ENCODE results near the gene ADGB. TPM values are rescaled to one million over a fixed set of nuclear protein-coding genes. Genes with fewer than 3 reads are reported as not detected.

The ADGB gene
- total and polyA plus RNA-seq, 4 experiments from 2014 or later: not detected

DNA sequence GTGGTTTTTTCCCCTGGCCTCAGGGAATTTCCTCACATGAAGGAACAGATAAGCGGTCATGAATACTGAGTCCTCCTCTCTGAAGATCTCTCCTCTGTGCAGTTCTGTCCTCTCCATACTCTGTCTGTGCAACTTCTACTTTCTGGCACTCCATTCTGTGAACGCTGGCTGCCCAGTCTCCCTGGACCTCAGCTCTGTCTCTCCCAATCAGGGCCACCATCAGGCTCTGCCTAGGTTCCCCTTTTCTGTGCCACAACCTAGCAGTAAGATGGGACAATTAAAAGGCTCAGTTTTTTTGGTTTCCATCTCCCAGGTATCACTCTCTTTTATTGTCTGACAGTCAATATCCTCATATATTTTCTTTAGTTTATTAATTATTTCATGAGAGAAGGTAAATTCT, 4.8 kb upstream of the ADGB start:
- intact Hi-C loops (cut with micrococcal nuclease): no loop called here
- ChIA-PET POLR2A (ENCODE audit: partially characterized antibody) (no interaction called here), CTCF (ENCODE audit: partially characterized antibody) (no interaction called here)
- no peak overlapping the region for H3K27ac Mint-ChIP-seq
- no peak for DNase-seq
- H3K4me1 Mint-ChIP-seq: peaks cover 0 to 2% (median 2%) of the 10 kb centered on the region in 4 donors
- no peaks in the 10 kb centered on the region for H3K9me3 ChIP-seq (ENCODE audit: control insufficient read depth in 1 of 2, low read length in 2 of 2)
- H3K4me3 ChIP-seq (ENCODE audit: low read length in 2 of 2): no peak overlapping the region
- H3K4me1 ChIP-seq (ENCODE audit: insufficient read depth, low read length): no peaks in the 10 kb centered on the region
- H3K4me3 Mint-ChIP-seq: no peak overlapping the region
- no peak overlapping the region for H3K27ac ChIP-seq (ENCODE audit: low read depth, low read length)
- no peaks in the 10 kb centered on the region for H3K36me3 ChIP-seq (ENCODE audit: insufficient read depth, low read length)
- no peaks in the 10 kb centered on the region for H3K36me3 Mint-ChIP-seq
- peaks cover 2 to 5% of the 10 kb centered on the region in 2 donors for H3K27me3 Mint-ChIP-seq
- no peaks in the 10 kb centered on the region for H3K9me3 Mint-ChIP-seq
- H3K27me3 ChIP-seq (ENCODE audit: insufficient read depth, low read length): no peaks in the 10 kb centered on the region

DNA sequence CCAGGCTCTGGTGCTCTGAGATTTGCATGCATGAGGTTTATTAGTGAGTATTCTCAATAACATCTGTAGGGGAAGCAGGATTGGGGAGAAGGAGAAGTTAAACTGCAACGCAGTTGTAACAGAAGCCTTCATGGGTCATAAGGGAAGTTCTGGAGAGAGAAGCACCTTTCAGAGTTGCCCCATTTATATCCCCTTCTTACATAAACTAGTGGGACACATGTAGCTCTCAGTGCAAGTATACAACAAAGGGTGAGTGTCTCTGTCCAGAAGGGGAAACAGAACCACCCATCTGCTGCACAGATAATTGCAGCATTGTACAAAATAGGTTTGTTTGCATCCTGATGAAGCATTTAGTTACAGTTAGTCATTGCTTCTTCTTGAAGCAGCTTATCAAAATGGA, 4.3 kb upstream of the ADGB start:
- intact Hi-C loops (cut with micrococcal nuclease): no loop called here
- DNase-seq: no peak
- POLR2A ChIA-PET (ENCODE audit: partially characterized antibody): no interaction called here
- no peaks in the 10 kb centered on the region for H3K36me3 Mint-ChIP-seq
- H3K4me1 Mint-ChIP-seq: peaks cover under 1 to 6% (median 3%) of the 10 kb centered on the region in 4 donors
- no peaks in the 10 kb centered on the region for H3K27me3 ChIP-seq (ENCODE audit: insufficient read depth, low read length)
- no peak overlapping the region for H3K4me3 ChIP-seq (ENCODE audit: low read length in 2 of 2)
- H3K27ac ChIP-seq (ENCODE audit: low read depth, low read length): no peak overlapping the region
- H3K9me3 ChIP-seq (ENCODE audit: control insufficient read depth in 1 of 2, low read length in 2 of 2): no peaks in the 10 kb centered on the region
- H3K27ac Mint-ChIP-seq: no peak overlapping the region
- no peaks in the 10 kb centered on the region for H3K9me3 Mint-ChIP-seq
- H3K27me3 Mint-ChIP-seq: peaks cover 4 to 8% of the 10 kb centered on the region in 2 donors
- H3K4me1 ChIP-seq (ENCODE audit: insufficient read depth, low read length): no peaks in the 10 kb centered on the region
- CTCF ChIA-PET (ENCODE audit: partially characterized antibody): no interaction called here
- no peak overlapping the region for H3K4me3 Mint-ChIP-seq
- H3K36me3 ChIP-seq (ENCODE audit: insufficient read depth, low read length): no peaks in the 10 kb centered on the region

DNA sequence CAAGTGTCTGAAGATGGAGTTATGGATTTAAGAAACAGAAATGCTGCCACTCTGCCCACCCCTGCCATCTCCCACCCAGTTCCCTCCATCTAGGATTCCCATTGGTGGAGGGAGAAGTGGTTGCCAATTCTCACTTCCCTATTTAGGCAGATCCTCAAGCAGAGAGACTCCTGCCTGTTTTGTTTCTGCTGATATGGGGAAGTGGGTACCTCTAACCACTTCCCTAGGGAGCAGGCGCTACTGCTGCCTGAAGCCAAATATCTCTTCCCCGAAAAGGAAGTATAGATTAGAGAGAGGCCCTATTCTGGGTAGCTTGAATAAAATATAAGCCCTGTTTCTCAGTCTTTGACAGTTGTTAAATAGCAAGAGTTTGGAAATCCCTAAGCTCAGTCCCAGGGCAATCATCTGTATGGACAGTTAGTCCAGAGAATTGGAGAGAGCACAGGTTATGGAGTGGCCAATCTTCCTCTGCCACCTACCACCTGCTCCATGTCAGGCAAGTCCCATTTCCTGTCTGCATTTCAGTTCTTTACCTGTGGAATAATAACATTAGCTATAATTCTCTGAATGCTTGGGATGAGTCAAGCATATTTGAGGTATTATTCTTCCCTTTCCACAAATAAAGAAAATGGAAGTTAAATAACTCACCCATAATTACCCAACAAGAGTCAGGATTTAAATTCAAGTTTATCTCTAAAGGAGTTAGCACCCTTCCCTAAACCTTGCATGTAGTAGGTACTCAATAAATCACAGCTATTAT, 2.6 kb upstream of the ADGB start:
- Mint-ChIP-seq H3K4me1 (peaks cover 2 to 6% (median 5%) of the 10 kb centered on the region in 4 donors), H3K27me3 (peaks cover 6 to 8% of the 10 kb centered on the region in 2 donors), H3K4me3 (no peak overlapping the region), H3K36me3 (no peaks in the 10 kb centered on the region), H3K27ac (no peak overlapping the region), H3K9me3 (peaks cover 0 to 2% (median 0%) of the 10 kb centered on the region in 8 donors)
- ChIA-PET CTCF (ENCODE audit: partially characterized antibody) (no interaction called here), POLR2A (ENCODE audit: partially characterized antibody) (no interaction called here)
- Histone ChIP-seq H3K27ac (ENCODE audit: low read depth, low read length) (no peak overlapping the region), H3K9me3 (ENCODE audit: control insufficient read depth in 1 of 2, low read length in 2 of 2) (no peaks in the 10 kb centered on the region), H3K36me3 (ENCODE audit: insufficient read depth, low read length) (no peaks in the 10 kb centered on the region), H3K27me3 (ENCODE audit: insufficient read depth, low read length) (no peaks in the 10 kb centered on the region), H3K4me3 (ENCODE audit: low read length in 2 of 2) (no peak overlapping the region), H3K4me1 (ENCODE audit: insufficient read depth, low read length) (no peaks in the 10 kb centered on the region)
- intact Hi-C loops (cut with micrococcal nuclease): no loop called here
- DNase-seq: no peak

DNA sequence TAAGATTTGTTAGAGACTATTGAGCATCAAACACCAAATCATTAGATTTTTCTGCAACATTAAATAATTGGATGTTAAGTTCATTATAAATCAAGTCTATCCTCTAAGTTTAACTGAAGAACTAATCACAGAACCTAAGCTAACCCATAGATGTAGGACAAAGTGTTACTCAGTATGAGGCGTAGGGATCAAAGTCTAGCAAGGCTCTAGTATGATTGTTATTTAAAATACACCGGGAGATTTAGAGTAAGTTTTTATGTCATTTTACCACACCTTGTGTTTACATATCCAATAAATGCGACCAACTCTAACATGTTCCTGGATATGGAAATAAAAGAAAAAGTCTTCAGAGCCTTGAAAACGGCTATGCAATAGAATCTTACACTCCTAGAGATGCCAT, 2.6 kb downstream of the ADGB start:
- Histone ChIP-seq H3K4me3 (ENCODE audit: low read length in 2 of 2) (no peak overlapping the region), H3K27ac (ENCODE audit: low read depth, low read length) (no peak overlapping the region), H3K4me1 (ENCODE audit: insufficient read depth, low read length) (no peaks in the 10 kb centered on the region), H3K36me3 (ENCODE audit: insufficient read depth, low read length) (no peaks in the 10 kb centered on the region), H3K27me3 (ENCODE audit: insufficient read depth, low read length) (no peaks in the 10 kb centered on the region), H3K9me3 (ENCODE audit: control insufficient read depth in 1 of 2, low read length in 2 of 2) (no peaks in the 10 kb centered on the region)
- no peak for DNase-seq
- Mint-ChIP-seq H3K27me3 (peaks cover 5 to 6% of the 10 kb centered on the region in 2 donors), H3K27ac (no peak overlapping the region), H3K4me3 (no peak overlapping the region), H3K4me1 (peaks cover 2 to 6% (median 5%) of the 10 kb centered on the region in 4 donors), H3K36me3 (no peaks in the 10 kb centered on the region), H3K9me3 (peaks cover 0 to 2% (median 0%) of the 10 kb centered on the region in 8 donors)
- intact Hi-C loops (cut with micrococcal nuclease): no loop called here
- POLR2A ChIA-PET (ENCODE audit: partially characterized antibody): no interaction called here
- CTCF ChIA-PET (ENCODE audit: partially characterized antibody): no interaction called here

- ChIA-PET POLR2A (ENCODE audit: partially characterized antibody) (no interaction called here), CTCF (ENCODE audit: partially characterized antibody) (no interaction called here)
- Histone ChIP-seq H3K36me3 (ENCODE audit: insufficient read depth, low read length) (no peaks in the 10 kb centered on the region), H3K4me3 (ENCODE audit: low read length in 2 of 2) (no peak overlapping the region), H3K9me3 (ENCODE audit: control insufficient read depth in 1 of 2, low read length in 2 of 2) (no peaks in the 10 kb centered on the region), H3K27me3 (ENCODE audit: insufficient read depth, low read length) (no peaks in the 10 kb centered on the region), H3K4me1 (ENCODE audit: insufficient read depth, low read length) (no peaks in the 10 kb centered on the region), H3K27ac (ENCODE audit: low read depth, low read length) (no peak overlapping the region)
- Mint-ChIP-seq H3K4me3 (no peak overlapping the region), H3K36me3 (no peaks in the 10 kb centered on the region), H3K27ac (no peak overlapping the region), H3K27me3 (peaks cover 5 to 6% of the 10 kb centered on the region in 2 donors), H3K9me3 (peaks cover 0 to 2% (median 0%) of the 10 kb centered on the region in 8 donors), H3K4me1 (peaks cover 2 to 6% (median 5%) of the 10 kb centered on the region in 4 donors)
- DNase-seq: no peak
- intact Hi-C loops (cut with micrococcal nuclease): no loop called here
Measured at GRCh38 chr6:146602526-146602925, 3.8 kb downstream of the ADGB start.

DNA sequence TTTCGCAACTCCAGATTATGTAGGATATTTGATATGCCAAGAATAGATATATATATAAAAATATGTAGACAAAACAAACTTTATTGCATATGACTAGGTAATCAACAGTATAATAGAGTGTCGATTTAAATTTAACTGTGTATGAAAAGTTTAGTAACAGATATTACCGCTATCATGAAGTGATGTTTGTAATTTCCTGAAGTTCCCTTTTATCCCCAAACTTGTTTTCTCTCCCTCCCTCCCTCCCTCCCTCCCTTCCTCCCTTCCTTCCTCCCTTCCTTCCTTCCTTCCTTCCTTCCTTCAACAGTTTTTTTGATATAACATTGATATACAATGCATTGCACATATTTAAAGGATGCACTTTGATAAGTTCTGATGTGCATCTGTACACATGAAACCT, 15.2 kb downstream of the ADGB start:
- H3K4me1 ChIP-seq (ENCODE audit: insufficient read depth, low read length): no peaks in the 10 kb centered on the region
- H3K36me3 ChIP-seq (ENCODE audit: insufficient read depth, low read length): no peaks in the 10 kb centered on the region
- no peaks in the 10 kb centered on the region for H3K27me3 Mint-ChIP-seq
- no peak overlapping the region for H3K4me3 ChIP-seq (ENCODE audit: low read length in 2 of 2)
- peaks cover 0 to 8% (median 2%) of the 10 kb centered on the region in 8 donors for H3K9me3 Mint-ChIP-seq
- H3K27me3 ChIP-seq (ENCODE audit: insufficient read depth, low read length): no peaks in the 10 kb centered on the region
- no peaks in the 10 kb centered on the region for H3K9me3 ChIP-seq (ENCODE audit: control insufficient read depth in 1 of 2, low read length in 2 of 2)
- DNase-seq: no peak
- intact Hi-C loops (cut with micrococcal nuclease): no loop called here
- H3K27ac ChIP-seq (ENCODE audit: low read depth, low read length): no peak overlapping the region
- H3K36me3 Mint-ChIP-seq: no peaks in the 10 kb centered on the region
- CTCF ChIA-PET (ENCODE audit: partially characterized antibody): no interaction called here
- POLR2A ChIA-PET (ENCODE audit: partially characterized antibody): no interaction called here
- H3K27ac Mint-ChIP-seq: no peak overlapping the region
- H3K4me3 Mint-ChIP-seq: no peak overlapping the region
- no peaks in the 10 kb centered on the region for H3K4me1 Mint-ChIP-seq

DNA sequence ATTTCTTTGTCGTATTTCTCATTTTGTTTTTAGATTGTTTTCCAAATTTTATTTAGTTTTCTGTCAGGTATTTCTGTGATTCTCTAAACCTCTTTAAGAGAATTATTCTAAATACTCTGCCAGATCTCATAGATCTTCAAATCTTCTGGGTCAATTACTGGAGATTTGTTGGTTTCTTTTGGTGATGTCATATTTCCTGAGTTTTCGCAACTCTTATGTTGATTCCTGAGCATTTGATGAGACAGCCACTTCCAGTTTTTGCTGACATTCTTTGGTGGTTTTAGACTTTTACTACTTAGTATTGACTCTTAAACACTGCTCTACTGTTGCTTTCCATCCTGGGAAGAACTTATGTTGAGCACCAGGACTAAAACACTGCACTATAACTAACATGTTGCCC, 21.9 kb downstream of the ADGB start:
- H3K27ac ChIP-seq (ENCODE audit: low read depth, low read length): no peak overlapping the region
- no peak overlapping the region for H3K4me3 Mint-ChIP-seq
- no peak overlapping the region for H3K4me3 ChIP-seq (ENCODE audit: low read length in 2 of 2)
- no peaks in the 10 kb centered on the region for H3K9me3 ChIP-seq (ENCODE audit: control insufficient read depth in 1 of 2, low read length in 2 of 2)
- POLR2A ChIA-PET (ENCODE audit: partially characterized antibody): no interaction called here
- DNase-seq: no peak
- H3K27ac Mint-ChIP-seq: no peak overlapping the region
- intact Hi-C loops (cut with micrococcal nuclease): no loop called here
- H3K36me3 Mint-ChIP-seq: no peaks in the 10 kb centered on the region
- CTCF ChIA-PET (ENCODE audit: partially characterized antibody): no interaction called here
- H3K27me3 Mint-ChIP-seq: no peaks in the 10 kb centered on the region
- no peaks in the 10 kb centered on the region for H3K4me1 ChIP-seq (ENCODE audit: insufficient read depth, low read length)
- H3K9me3 Mint-ChIP-seq: peaks cover 0 to 11% (median 6%) of the 10 kb centered on the region in 8 donors
- no peaks in the 10 kb centered on the region for H3K36me3 ChIP-seq (ENCODE audit: insufficient read depth, low read length)
- H3K27me3 ChIP-seq (ENCODE audit: insufficient read depth, low read length): no peaks in the 10 kb centered on the region
- no peaks in the 10 kb centered on the region for H3K4me1 Mint-ChIP-seq
